ENCODE measurements around the gene CIB1. TPM values are rescaled to one million over a fixed set of nuclear protein-coding genes. Genes with fewer than 3 reads are reported as not detected.

The CIB1 gene
- total and polyA plus RNA-seq, 2 donors from 2014 or later = 158 to 321 TPM

- Histone ChIP-seq H3K4me1 (ENCODE audit: control insufficient read depth in 2 of 3, insufficient read depth in 2 of 3, low read depth in 1 of 3, low read length in 3 of 3) (no peaks in the 10 kb centered on the region), H3K27ac (ENCODE audit: low read depth in 2 of 2, low read length in 2 of 2) (no peak overlapping the region), H3K9me3 (ENCODE audit: control insufficient read depth in 2 of 3, insufficient read depth in 1 of 3, low read length in 3 of 3) (no peaks in the 10 kb centered on the region), H3K4me3 (ENCODE audit: low read length in 3 of 3) (no peak overlapping the region), H3K36me3 (ENCODE audit: control insufficient read depth in 2 of 3, insufficient read depth in 3 of 3, low read length in 3 of 3) (peaks cover 0 to 7% (median 3%) of the 10 kb centered on the region in 3 donors), H3K27me3 (ENCODE audit: control insufficient read depth, insufficient read depth, low read length) (no peaks in the 10 kb centered on the region), H3K9ac (ENCODE audit: low read length in 3 of 3) (no peak overlapping the region)
- DNase-seq = no peak
- TF ChIP-seq, protein P1, sequence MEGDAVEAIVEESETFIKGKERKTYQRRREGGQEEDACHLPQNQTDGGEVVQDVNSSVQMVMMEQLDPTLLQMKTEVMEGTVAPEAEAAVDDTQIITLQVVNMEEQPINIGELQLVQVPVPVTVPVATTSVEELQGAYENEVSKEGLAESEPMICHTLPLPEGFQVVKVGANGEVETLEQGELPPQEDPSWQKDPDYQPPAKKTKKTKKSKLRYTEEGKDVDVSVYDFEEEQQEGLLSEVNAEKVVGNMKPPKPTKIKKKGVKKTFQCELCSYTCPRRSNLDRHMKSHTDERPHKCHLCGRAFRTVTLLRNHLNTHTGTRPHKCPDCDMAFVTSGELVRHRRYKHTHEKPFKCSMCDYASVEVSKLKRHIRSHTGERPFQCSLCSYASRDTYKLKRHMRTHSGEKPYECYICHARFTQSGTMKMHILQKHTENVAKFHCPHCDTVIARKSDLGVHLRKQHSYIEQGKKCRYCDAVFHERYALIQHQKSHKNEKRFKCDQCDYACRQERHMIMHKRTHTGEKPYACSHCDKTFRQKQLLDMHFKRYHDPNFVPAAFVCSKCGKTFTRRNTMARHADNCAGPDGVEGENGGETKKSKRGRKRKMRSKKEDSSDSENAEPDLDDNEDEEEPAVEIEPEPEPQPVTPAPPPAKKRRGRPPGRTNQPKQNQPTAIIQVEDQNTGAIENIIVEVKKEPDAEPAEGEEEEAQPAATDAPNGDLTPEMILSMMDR (IDR thresholded peaks at IDR 0.05; ENCODE audit: borderline replicate concordance, extremely low read depth, insufficient read depth) = no peak
- intact Hi-C loops (cut with DNase I) = no loop called here
- FAIRE-seq = no peak
Measured at GRCh38 chr15:90240856-90241255, 7.1 kb upstream of the CIB1 start.

- Histone ChIP-seq H3K9ac (ENCODE audit: low read length in 3 of 3) (no peak overlapping the region), H3K27me3 (ENCODE audit: control insufficient read depth, insufficient read depth, low read length) (no peaks in the 10 kb centered on the region), H3K36me3 (ENCODE audit: control insufficient read depth in 2 of 3, insufficient read depth in 3 of 3, low read length in 3 of 3) (peaks cover 0 to 7% (median 3%) of the 10 kb centered on the region in 3 donors), H3K9me3 (ENCODE audit: control insufficient read depth in 2 of 3, insufficient read depth in 1 of 3, low read length in 3 of 3) (no peaks in the 10 kb centered on the region), H3K27ac (ENCODE audit: low read depth in 2 of 2, low read length in 2 of 2) (no peak overlapping the region), H3K4me3 (ENCODE audit: low read length in 3 of 3) (no peak overlapping the region), H3K4me1 (ENCODE audit: control insufficient read depth in 2 of 3, insufficient read depth in 2 of 3, low read depth in 1 of 3, low read length in 3 of 3) (peaks cover 0 to 7% (median 0%) of the 10 kb centered on the region in 3 donors)
- intact Hi-C loops (cut with DNase I) = no loop called here
- TF ChIP-seq, protein P1 (IDR thresholded peaks at IDR 0.05; ENCODE audit: borderline replicate concordance, extremely low read depth, insufficient read depth) = no peak
- FAIRE-seq (no peak), DNase-seq (no peak)
Measured at GRCh38 chr15:90239371-90239770, 5.6 kb upstream of the CIB1 start.

- no peak for FAIRE-seq
- TF ChIP-seq, protein P1 (IDR thresholded peaks at IDR 0.05; ENCODE audit: borderline replicate concordance, extremely low read depth, insufficient read depth) = no peak
- Histone ChIP-seq H3K27me3 (ENCODE audit: control insufficient read depth, insufficient read depth, low read length) (no peaks in the 10 kb centered on the region), H3K9ac (ENCODE audit: low read length in 3 of 3) (peak within 1 kb of the TSS; percentile 68 to 83 (median 79)), H3K4me3 (ENCODE audit: low read length in 3 of 3) (peak within 1 kb of the TSS; percentile 71 to 86 (median 83)), H3K4me1 (ENCODE audit: control insufficient read depth in 2 of 3, insufficient read depth in 2 of 3, low read depth in 1 of 3, low read length in 3 of 3) (peaks cover 0 to 33% (median 23%) of the 10 kb centered on the region in 3 donors), H3K27ac (ENCODE audit: low read depth in 2 of 2, low read length in 2 of 2) (peak within 1 kb of the TSS; percentile 89 to 97), H3K9me3 (ENCODE audit: control insufficient read depth in 2 of 3, insufficient read depth in 1 of 3, low read length in 3 of 3) (no peaks in the 10 kb centered on the region), H3K36me3 (ENCODE audit: control insufficient read depth in 2 of 3, insufficient read depth in 3 of 3, low read length in 3 of 3) (peaks cover 0 to 21% (median 10%) of the 10 kb centered on the region in 3 donors)
- peak in 1 of 5 donors; percentile 53 for DNase-seq
- intact Hi-C loops (cut with DNase I) = no loop called here
Measured at GRCh38 chr15:90234096-90234988, 601 bp upstream of the CIB1 start, which contains the start of gene GDPGP1. Gene GDPGP1, plus strand, starts transcription at chr15:90234209. Its CDS starts 6,700 bp downstream, at chr15:90240909.
